Prostate gland (tissue), 2 donors: ENCODE measurements around the gene CT47C1. TPM values are rescaled to one million over a fixed set of nuclear protein-coding genes. Genes with fewer than 3 reads are reported as not detected.

Source experiments
- DNase-seq: peaks from one replicate; pipeline ENCODE4 v3.0.0-alpha.2; 2019; ENCODE audit warnings: low spot score
- H3K27ac ChIP-seq, 2 donors: fragments of 200-600 bp; sonication (generic); 2 replicates each; pipeline ENCODE4 v1.5.1; 2017 to 2019
- H3K27me3 ChIP-seq: fragments of 200-600 bp; sonication (generic); replicated peaks from 2 replicates; pipeline ENCODE4 v1.5.1; 2019; ENCODE audit not compliant: insufficient read depth
- H3K36me3 ChIP-seq, 2 donors: fragments of 200-600 bp; sonication (generic); 1 replicate in 1 of 2; 2 replicates in 1 of 2; pipeline versions ENCODE4 v1.5.1 to v1.8.1; 2017 to 2019
- H3K4me1 ChIP-seq: fragments of 200-600 bp; sonication (generic); replicated peaks from 2 replicates; pipeline ENCODE4 v1.5.1; 2019
- H3K4me3 ChIP-seq, 2 donors: fragments of 200-600 bp; sonication (generic); 2 replicates each; pipeline ENCODE4 v1.5.1; 2017 to 2019
- H3K9me3 ChIP-seq: fragments of 200-600 bp; sonication (generic); 2 replicates; pipeline ENCODE4 v1.5.1; 2017
- CTCF ChIP-seq, 4 experiments: fragments of 200-600 bp in 2 of 4; fragments of 450-650 bp in 2 of 4; sonication (generic) in 2 of 4; IDR thresholded peaks; 1 replicate in 3 of 4; 2 replicates in 1 of 4; pipeline ENCODE4 v1.5.1; 2016 to 2019; ENCODE audit warnings: antibody characterized with exemption in 4 of 4, mild to moderate bottlenecking in 2 of 4, moderate library complexity in 2 of 4
- POLR2A ChIP-seq: fragments of 450-650 bp; IDR thresholded peaks from one replicate; pipeline ENCODE4 v1.6.1; 2016; ENCODE audit warnings: antibody characterized with exemption, mild to moderate bottlenecking
- POLR2AphosphoS5 ChIP-seq: sonication (generic); formaldehyde crosslinking; IDR thresholded peaks from one replicate; pipeline ENCODE4 v1.6.1; 2017; ENCODE audit warnings: antibody characterized with exemption
- WGBS: methylation state at CpG from one replicate; pipeline ENCODE4 v1.1.5; 2018; 5-methylcytosine and 5-hydroxymethylcytosine counted together
- intact Hi-C: fragments of 100-400 bp; cut with DNase I; formaldehyde crosslinking; loops from one replicate; pipeline ENCODE4 v1.14.2; 2022
- total RNA-seq, 2 donors: library from RNA; depleted of rRNA; stranded (reverse); fragments of >200 nt; gene quantifications; one replicate each; pipeline ENCODE4 v1.1.0, GENCODE V29; 2016

Gene CT47C1
- total RNA-seq, 2 donors from 2014 or later, result 2.9 TPM; not detected in 1

- H3K4me3 ChIP-seq, result no peak overlapping the region
- no peak for DNase-seq
- H3K27me3 ChIP-seq, result no peaks in the 10 kb centered on the region
- intact Hi-C loops, result no loop called here
- no peak overlapping the region for H3K27ac ChIP-seq
- TF ChIP-seq POLR2A (no peak), POLR2AphosphoS5 (no peak), CTCF (IDR thresholded peaks at IDR 0.05) (no peak)
- no peaks in the 10 kb centered on the region for H3K4me1 ChIP-seq
- no peaks in the 10 kb centered on the region for H3K36me3 ChIP-seq
- no peaks in the 10 kb centered on the region for H3K9me3 ChIP-seq
Observed at GRCh38 chrX:119030990-119031389, 41.8 kb upstream of the CT47C1 start.

- 73% methylated on average over 4 of the region's 4 CpGs for WGBS
- no peaks in the 10 kb centered on the region for H3K4me1 ChIP-seq
- TF ChIP-seq POLR2AphosphoS5 (no peak), CTCF (IDR thresholded peaks at IDR 0.05) (no peak), POLR2A (no peak)
- intact Hi-C loops, result no loop called here
- no peak for DNase-seq
- no peak overlapping the region for H3K27ac ChIP-seq
- H3K36me3 ChIP-seq, result no peaks in the 10 kb centered on the region
- H3K4me3 ChIP-seq, result no peak overlapping the region
- H3K9me3 ChIP-seq, result no peaks in the 10 kb centered on the region
- H3K27me3 ChIP-seq, result no peaks in the 10 kb centered on the region
Observed at GRCh38 chrX:119036107-119037029, 36.4 kb upstream of the CT47C1 start.

- intact Hi-C loops, result no loop called here
- Histone ChIP-seq H3K27me3 (no peaks in the 10 kb centered on the region), H3K4me3 (no peak overlapping the region), H3K9me3 (no peaks in the 10 kb centered on the region), H3K36me3 (no peaks in the 10 kb centered on the region), H3K4me1 (no peaks in the 10 kb centered on the region), H3K27ac (no peak overlapping the region)
- no peak for TF ChIP-seq POLR2AphosphoS5
- TF ChIP-seq POLR2A, result no peak
- no peak for TF ChIP-seq CTCF (IDR thresholded peaks at IDR 0.05)
- WGBS, result 73% methylated on average over 6 of the region's 6 CpGs
- no peak for DNase-seq
Observed at GRCh38 chrX:119040432-119040831, 32.4 kb upstream of the CT47C1 start.

GRCh38 chrX:119041175-119041574, 31.6 kb upstream of the CT47C1 start:
- Histone ChIP-seq H3K36me3 (no peaks in the 10 kb centered on the region), H3K4me3 (no peak overlapping the region), H3K9me3 (no peaks in the 10 kb centered on the region), H3K27me3 (no peaks in the 10 kb centered on the region), H3K27ac (no peak overlapping the region), H3K4me1 (no peaks in the 10 kb centered on the region)
- TF ChIP-seq CTCF (IDR thresholded peaks at IDR 0.05) (no peak), POLR2AphosphoS5 (no peak), POLR2A (no peak)
- intact Hi-C loops, result no loop called here
- no peak for DNase-seq
- 60% methylated on average over 4 of the region's 4 CpGs for WGBS

- Histone ChIP-seq H3K27ac (no peak overlapping the region), H3K4me1 (no peaks in the 10 kb centered on the region), H3K27me3 (no peaks in the 10 kb centered on the region), H3K9me3 (no peaks in the 10 kb centered on the region), H3K36me3 (no peaks in the 10 kb centered on the region), H3K4me3 (no peak overlapping the region)
- TF ChIP-seq CTCF (IDR thresholded peaks at IDR 0.05) (no peak), POLR2AphosphoS5 (no peak), POLR2A (no peak)
- WGBS, result 100% methylated on average over 3 of the region's 3 CpGs
- DNase-seq, result no peak
- intact Hi-C loops, result no loop called here
Observed at GRCh38 chrX:119042040-119042439, 30.8 kb upstream of the CT47C1 start.
